GM21529 (cell line): Measurements from ENCODE around the gene ZNF436.

Experiments used
- ATAC-seq: cut with Tn5 transposase; IDR thresholded peaks from one replicate; pipeline ENCODE4 v1.9.1; 2021; ENCODE audit not compliant: unreplicated experiment

The ZNF436 gene

DNA sequence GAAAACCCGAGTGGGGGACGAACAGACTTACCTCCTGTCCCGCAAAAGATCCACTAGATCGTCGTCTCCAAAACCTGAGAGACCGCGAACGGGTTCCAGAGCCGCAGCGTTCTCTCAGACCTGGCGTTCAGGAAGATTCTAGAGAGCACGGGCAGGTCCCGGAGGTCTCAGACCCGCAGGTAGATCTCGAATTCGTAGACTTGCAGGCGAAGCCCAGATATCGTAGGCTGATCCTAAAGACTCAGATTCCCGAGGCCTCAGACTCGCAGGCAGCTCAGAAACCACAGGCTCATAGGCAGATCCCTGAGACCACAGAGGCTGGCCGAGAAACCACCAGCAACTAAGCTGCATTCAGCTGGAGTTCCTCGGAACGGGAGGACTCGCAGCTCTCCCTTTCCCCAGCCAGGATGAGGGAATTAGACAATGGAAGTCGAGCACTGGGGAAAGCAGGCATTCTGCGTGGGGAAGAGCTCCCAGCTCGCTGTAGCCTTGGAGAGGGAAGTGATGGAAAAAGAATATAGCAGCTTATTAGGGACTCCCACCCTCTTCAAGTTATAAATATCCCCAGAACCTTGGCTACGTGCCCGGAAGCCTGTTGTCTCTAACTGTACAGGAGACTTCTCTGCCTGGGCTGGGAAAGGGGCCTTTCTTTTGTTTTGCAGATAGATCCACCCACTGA lies at the start of gene ZNF436:
ZNF436 (minus strand) TSS at position 502 of the 679 bp plus-strand sequence. CDS start 1,831 bp downstream, outside the sequence.
- ATAC-seq, result no peak

DNA sequence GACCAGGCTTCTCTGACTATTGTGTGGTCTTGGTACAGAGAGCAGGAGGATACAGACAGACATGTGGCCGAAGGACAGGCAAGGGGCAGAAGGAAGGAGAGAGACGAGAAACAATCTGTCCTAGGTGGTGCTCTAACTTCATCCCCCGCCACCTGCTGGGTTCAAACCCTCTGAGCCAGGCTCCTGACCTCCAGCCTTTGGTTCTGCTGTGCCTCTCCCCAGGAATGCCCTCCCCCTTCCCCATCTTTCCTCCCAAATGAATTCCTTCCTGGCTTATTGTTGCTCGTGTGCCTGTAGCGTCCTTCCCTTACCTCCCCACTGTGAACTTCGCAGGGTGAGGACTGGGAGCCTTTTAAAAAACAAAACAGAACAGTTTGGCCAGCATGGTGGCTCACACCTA lies 49.5 kb upstream of the ZNF436 start:
- no peak for ATAC-seq

DNA sequence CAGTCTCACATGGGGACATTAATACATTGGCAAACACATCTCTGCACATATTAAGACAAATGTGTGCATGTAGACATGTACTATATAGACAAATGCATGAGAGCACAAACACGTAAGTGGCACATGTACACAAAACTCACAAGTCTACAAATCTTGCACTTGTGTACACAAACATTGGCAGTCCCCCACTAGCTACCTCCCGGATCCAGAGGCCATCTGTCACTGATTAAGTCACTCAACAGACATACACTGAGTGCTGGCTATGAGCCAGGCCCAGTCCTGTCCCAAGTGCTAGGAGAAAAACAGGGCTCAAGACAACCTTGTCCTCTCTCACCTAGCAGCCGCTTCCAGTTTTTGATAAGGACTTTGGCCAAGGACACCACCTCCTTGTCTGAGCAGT lies 47.9 kb upstream of the ZNF436 start:
- ATAC-seq, result no peak

DNA sequence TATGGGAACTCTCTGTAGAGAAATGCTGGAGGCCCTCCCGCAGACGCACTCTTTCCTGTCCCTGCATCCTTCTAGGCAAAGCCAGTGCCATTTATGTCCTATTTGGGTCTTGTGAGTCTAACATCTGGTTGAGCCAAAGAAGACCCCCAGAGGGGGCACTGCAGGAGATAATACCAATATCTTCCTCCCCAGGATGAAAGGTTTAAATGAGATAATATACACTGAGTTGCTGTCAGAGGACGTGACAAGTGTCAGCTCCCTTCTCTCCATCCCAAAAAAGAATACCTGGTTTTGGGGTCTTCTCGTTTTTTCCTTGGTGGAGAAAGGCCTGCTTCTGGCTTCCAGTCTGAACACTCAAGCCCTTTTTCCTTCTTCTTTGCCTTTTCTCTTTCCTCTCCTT lies 47.3 kb upstream of the ZNF436 start:
- no peak for ATAC-seq

DNA sequence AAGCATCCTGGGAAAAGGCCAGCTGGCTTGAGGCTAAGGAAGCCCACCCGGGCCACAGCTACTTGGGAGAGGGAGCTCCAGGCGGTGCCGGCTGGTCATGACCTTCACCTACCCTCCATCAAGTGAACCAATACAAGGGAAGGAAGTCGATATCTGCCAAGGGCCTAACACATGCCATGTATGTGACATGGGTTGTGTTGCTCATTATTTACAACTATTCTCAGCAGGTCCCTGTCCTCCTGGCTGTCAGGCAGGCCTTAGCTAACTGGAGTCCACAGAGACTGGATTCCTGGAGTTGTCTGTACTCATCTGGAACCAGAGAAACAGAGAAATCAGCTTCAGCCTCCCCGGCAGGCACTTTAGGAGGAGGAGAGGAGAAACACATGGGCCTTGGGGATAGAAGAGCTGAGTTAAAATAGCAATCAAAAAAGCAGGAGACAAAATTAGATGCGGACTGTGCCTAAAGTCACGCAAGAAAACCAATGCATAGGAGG lies 39.2 kb upstream of the ZNF436 start:
- ATAC-seq, result no peak

DNA sequence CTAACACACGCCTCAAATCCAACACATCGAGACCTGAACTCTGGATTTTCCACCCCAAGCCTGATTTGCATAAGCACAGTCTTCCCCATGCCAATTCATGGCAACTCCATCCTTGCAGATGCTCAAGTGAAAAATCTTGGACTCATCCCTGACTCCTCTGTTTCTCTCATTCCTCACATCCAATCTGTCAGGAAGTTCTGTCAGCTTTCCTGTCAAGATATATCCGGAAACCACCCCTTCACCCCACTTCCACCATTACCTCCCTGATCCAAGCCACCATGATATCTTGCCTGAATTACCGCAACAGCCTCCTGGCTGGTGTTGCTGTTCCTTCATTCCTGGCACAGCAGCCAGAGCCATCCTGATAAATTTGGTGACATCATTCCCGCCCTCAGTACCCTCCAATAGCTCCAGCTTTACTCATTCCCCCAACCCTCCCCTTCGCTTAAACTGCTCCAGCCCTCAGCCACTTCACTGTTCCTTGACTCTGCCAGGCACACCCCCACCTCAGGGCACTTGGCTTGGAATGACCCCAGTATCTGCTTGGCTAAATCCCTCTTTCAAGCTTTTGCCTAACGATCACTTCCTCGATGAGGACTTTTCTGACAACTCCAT lies 37.5 kb upstream of the ZNF436 start:
- ATAC-seq, result no peak

DNA sequence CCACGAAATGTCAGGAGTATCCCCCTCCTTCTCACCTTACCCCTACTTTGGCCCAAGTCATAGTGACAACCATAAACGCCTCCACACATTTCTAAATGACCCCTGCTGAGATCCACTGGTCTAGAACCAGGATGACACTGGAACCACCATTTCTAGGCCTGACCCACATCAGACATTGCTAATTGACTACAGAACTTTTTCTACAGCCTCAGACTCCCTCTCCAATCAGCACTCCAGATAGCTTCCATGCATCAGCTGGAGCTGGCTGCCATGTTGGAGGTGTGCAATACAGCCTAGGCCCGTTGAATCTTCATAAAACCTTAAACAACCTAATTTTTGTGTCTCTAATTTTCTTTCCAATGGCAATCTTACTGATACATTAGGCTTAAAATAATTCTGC lies 36.3 kb upstream of the ZNF436 start:
- ATAC-seq, result no peak

DNA sequence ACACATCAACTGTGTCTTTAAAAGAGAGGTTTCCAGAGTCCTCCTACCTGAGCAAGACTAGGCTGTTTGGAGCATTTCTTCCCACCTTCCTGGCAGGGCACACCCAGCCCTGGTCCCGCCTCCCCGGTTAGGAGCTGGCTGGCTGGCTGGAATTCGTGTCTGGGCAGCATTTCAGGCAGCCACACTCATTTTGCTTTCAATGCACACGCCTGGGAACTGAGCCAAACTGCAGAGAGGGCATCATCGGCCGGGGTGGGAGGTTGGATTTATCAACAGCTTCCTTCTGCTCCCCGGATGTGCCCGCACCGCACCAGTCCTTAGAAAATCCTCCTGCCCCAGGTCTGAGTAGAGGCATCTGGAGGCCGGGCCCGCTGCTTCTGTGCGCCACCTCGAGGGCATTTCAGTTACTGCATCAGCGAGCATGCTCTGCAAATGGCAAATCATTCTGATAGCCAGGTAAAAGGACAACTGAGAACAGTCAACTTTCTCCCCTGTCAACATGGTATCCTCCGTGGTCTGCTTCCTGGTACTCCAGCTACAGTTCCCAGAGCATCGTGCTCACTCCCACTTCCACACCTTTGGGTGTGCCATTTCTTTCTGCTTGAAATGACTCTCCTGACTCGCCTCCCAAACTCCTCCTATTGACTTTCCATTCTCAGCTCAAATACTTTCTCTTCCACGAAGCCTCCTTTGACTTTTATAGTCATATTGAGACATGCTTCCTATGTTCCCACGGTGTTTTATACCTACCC lies 34.3 kb upstream of the ZNF436 start:
- ATAC-seq, result no peak

DNA sequence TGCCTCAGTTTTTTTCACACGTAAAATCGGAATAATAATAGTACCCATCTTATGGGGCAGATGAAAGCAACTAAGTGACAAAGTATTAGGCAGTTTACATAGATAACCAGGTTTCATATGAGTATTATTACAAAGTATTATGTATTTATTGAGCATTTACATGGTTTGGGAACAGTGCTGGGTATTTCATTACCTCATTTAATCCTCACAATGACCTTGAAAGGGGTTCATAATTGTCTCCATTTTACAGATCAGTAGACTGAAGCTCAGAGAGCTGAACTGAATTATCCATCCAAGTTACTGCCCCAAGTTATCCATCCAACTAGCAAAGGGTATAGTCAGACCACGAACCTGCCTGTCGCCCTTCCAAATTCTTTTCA lies 33.7 kb upstream of the ZNF436 start:
- ATAC-seq, result no peak

DNA sequence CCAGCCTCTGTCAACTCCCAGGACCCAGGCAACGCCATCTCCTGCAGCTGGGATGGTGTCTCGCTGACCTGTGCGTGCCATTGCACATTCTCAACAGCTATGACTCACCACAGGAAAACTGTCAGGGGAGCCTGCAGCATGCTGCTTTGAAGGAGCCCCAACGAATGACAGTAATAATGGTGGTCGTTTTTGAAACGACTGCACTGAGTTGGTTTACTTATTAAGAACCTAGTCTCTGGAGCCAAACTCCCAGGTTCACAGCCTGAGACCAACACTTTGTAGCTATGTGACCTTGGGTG lies 33.4 kb upstream of the ZNF436 start:
- no peak for ATAC-seq

DNA sequence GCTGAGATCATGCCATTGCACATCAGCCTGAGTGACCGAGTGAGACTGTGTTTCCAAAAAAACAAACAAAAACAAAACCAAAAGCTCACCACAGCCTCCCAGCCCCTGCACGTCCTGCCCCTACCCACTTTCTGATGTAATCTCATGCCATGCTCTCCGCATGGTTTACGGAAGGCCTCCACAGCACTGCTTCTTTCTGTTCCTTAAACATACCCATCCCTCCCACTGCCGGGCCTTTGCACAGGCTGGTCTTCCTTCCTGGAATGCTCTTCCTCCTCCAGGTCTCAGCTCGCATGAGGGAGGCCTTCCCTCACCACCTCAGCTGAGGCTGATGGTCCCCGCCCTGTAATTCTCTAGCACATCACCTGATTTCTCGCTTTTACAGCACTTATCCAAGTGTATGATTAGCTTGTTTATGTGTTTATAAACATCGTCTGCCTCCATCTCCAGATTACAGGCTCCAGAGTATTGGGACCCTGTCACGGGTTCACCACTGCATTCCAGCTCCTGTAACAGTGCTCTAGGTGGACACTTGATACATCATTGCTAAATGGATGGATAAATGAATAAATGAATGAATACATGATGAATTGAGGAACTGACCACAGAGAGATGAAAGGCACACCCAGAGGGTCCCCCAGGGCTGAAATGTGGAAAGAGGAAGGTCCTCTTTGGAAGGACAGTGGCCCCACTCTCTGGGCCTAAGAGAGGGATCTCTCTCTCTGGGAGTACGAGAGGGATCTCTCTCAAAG lies 32.8 kb upstream of the ZNF436 start:
- no peak for ATAC-seq

DNA sequence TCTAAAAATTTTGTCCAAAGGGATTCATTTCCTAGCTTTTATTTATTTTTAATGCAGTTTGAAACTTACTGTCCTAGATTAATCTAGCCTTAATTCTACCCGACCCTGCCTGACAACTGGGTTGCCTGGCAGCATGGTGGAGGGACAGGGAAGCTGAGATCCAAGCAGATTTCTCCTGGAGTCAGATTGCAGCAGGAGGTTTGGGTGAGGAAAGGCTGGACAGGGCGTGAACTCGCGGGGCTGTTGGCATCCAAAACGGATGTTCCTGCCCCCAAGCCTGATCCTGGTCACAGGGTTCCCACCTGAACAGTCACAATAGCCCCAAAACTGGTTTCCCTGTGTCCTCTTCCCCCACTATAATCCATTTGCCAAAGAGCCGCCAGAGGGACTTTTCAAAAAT lies 31.7 kb upstream of the ZNF436 start:
- ATAC-seq, result no peak

DNA sequence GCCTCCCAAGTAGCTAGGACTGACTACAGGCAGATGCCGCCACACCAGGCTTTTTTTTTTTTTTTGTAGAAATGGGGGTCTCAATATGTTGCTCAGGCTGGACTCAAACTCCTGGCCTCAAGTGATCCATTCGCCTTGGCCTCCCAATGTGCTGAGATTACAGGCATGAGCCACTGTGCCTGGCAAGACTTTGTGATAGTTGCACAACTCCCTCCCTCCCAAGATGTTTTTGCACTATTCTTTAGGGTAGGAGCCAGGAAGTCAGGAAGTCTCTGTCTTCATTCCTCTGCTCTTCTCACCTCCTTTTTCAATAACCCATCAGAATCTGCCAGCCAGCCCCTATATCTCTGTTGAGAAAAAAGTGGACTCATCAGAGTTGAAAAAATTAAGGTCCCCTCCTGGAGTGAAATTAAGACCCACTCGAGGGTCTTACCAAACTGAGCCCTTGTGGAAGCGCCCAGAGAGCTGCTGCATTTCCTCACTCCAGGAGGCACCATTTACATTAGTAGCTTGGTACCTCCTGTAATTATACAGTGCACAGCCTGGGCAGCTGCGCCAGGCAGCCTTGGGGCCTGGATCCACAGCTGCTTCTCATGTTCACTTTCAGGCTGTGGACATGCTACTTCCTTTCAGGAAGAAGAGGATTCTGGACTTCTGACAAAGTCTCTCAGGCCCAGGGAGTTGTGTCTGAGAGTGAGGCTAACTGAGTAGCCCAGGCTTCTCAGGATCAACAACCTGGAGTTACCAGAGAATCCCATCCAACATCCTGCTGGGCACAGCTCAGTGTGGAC lies 30.9 kb upstream of the ZNF436 start:
- no peak for ATAC-seq

DNA sequence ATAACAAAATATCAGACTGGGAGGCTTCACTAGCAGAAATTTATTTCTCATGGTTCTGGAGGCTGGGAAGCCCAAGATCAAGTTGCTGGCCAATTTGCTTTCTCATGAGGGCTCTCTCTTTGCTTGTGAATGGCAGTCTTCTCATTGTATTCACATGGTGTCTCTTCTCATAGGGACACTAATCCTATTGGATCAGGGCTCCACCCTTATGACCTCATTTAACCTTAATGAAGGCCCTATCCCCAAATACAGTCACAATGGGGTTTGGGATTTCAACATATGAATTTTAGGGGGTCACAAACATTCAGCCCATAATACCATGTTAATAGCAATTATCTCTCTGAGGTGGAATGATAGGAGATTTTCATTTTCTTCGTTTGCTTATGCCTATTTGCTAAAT lies 29.6 kb upstream of the ZNF436 start:
- ATAC-seq, result no peak

DNA sequence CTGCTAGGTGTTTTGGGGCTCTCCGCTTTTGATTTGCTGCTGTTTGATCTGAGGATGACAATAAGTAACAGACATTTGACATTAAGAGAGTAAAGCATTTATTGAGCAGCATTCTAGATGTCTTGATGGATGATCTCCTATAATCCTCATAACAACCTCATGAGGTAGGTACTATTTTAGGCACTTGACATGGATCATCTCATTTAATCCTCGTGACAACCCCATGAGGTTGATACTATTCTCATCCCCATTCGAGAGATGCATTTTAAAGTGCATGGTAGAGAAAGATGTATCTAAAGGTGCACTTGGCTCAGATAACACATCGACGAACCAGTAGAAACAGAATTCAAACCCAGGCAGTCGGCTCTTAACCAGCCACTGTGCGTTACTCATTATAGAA lies 28.3 kb upstream of the ZNF436 start:
- ATAC-seq, result no peak

DNA sequence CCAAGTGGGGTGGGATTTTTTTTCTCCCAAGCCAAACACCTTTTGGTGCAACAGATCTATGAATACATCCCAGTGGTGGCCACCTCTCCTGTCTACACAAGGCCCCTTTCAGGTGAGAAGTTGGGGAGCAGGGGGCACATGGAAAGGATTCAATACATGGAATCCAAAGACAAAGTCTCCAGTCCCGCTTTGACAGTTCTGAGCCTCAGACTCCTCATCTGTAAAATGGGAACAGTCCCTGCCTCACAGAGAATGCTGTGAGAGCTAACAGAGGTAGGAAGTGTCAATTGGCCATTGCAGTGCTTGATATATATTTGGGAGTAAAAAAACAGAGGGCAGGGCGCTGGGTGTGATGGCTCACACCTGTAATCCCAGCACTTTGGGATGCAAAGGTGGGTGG lies 26.7 kb upstream of the ZNF436 start:
- no peak for ATAC-seq

DNA sequence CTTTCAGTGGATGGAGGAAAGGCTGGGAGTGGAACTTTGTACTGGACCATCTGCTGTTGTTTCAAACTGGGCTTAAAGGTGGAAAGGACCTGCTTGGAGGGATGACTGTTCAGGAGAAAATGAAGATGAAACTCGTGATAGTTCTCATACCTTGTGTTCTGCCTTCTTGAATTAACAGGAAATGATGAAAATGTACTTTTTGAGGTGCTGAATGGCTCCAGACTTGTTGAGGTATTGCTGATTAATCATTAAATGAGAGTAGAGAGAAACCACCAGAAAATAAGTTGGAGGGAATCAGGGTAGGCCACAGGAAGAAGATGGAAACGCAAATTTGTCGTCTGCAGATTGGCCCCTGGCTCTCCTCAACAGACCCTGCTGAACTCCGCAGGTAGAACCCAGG lies 26.2 kb upstream of the ZNF436 start:
- no peak for ATAC-seq

DNA sequence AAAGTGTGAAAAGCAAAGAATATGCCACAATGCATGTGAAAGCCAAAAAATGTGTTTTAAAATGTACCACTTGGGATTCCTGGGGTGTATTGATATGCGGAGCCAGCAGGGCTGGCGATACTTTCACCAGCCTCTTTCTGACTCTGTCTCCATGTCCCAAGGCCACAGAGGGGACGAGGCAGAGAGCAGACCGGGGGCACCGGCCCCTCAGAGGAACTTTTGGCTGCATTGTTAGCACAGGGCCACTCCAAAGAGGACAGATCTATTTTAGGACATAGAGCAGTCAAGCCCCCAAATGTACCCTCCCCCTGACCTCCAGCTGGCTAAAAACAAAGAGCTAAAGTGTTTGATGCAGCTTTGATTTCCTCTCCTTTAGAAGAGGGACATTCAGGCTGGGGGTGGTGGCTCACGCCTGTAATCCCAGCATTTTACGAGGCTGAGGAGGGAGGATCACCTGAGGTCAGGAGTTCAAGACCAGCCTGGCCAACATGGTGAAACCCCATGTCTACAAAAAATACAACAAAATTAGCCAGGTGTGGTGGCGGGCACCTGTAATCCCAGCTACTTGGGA lies 25.6 kb upstream of the ZNF436 start:
- no peak for ATAC-seq

DNA sequence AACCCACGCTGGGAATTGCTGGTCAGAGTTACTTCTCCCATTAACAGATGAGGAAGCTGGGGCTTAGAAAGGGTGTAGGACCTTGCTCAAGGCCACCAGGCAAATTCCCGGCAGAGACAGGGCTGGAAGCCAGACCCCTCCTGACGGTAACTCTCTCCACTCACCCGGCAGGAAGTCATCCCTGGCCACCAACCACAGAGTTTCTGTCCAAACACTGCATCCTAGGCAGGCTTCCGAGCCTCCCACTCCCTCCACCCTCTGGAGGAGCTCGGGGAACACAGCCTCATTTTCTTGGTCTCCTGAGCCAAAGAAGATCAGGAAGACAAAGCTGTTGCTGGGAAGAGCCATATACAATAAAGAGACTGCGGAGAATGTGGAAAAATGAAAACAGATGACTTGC lies 25.0 kb upstream of the ZNF436 start:
- ATAC-seq, result no peak

DNA sequence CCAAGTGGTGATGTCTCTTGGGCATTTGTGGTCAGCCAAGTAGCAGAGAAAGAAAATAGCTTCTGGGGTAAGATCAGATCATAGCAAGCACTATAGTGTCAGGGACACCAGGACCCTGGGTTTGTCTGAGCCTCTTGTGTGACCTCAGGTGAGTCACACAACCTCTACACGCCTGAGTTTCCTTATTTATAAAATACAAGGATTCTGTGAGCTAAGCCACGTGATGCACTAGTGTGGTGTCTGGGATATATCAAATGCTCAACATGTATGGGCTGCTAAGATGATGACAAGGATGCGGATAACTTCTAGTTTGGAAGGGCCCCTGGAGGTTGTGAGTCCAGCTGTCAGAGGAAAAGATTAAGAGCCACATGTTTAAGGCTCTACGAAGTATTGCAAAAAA lies 24.5 kb upstream of the ZNF436 start:
- no peak for ATAC-seq

DNA sequence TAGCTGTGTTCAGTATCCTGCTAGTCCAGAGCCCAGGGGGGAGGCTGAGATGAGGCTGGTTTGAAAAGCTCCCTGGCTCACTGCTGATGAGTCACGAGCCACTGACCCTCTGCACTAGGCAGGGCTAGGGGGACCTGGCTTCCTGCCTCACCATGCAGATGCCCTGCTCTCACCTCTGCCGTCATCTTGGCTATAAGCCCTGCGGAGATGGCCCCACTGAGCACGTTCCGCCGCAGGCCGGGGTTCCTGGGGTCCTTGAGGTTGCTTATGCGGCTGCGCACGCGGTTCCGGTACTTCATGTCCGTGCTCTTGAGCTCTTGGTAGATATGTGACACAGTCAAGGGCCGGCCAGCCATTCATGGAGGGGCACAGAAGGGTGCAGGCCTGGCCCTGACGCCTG lies 24.1 kb upstream of the ZNF436 start:
- ATAC-seq, result no peak
